ENCODE results near the gene NPAS3.

DNA sequence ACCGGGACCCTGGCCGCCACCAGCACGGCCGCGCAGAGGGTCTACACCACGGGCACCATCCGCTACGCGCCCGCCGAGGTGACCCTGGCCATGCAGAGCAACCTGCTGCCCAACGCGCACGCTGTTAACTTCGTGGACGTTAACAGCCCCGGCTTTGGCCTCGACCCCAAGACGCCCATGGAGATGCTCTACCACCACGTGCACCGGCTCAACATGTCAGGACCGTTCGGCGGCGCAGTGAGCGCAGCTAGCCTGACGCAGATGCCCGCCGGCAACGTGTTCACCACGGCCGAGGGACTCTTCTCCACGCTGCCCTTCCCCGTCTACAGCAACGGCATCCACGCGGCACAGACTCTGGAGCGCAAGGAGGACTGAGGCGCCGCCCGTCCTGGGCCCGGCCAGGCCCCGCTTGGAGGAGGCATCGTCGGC is 862.1 kb downstream of the NPAS3 start:
- TF ChIP-seq CTCF (IDR thresholded peaks at IDR 0.05) (no peak), POLR2A (IDR thresholded peaks at IDR 0.05) (no peak)
